Anterior cingulate cortex (tissue), 58 donors: ENCODE results near the gene OR51I1.
A peak's percentile ranks its signal among the peaks of the same experiment; 100 is the strongest.

Experiments used
- DNase-seq, 58 donors: peaks; one replicate each; lab custom pipeline; 2025; lab: John Stamatoyannopoulos, UW

OR51I1 gene

GRCh38 chr11:5441414-5441813, at the start of gene OR51I1:
OR51I1 (minus strand) TSS chr11:5441514; CDS start chr11:5441514, 0 bp downstream.
- DNase-seq = no peak

- DNase-seq = no peak
Observed at GRCh38 chr11:5489576-5490357, 48.5 kb upstream of the OR51I1 start.

- DNase-seq = no peak
Observed at GRCh38 chr11:5488798-5489399, 47.6 kb upstream of the OR51I1 start.

GRCh38 chr11:5488385-5488784, 47.1 kb upstream of the OR51I1 start, which contains the start of gene OR52D1:
OR52D1 (plus strand) TSS chr11:5488685; CDS start chr11:5488707, 22 bp downstream.
- DNase-seq = no peak

GRCh38 chr11:5486421-5486820, 45.1 kb upstream of the OR51I1 start:
- DNase-seq = no peak

- no peak for DNase-seq
Observed at GRCh38 chr11:5486003-5486402, 44.7 kb upstream of the OR51I1 start.

GRCh38 chr11:5476186-5476819, 35.0 kb upstream of the OR51I1 start:
- peak in 7 of 58 donors; percentile 0 to 12 (median 4) for DNase-seq

GRCh38 chr11:5473921-5474320, 32.6 kb upstream of the OR51I1 start:
- no peak for DNase-seq

GRCh38 chr11:5467527-5467926, 26.2 kb upstream of the OR51I1 start:
- no peak for DNase-seq

- no peak for DNase-seq
Observed at GRCh38 chr11:5460983-5461621, 19.8 kb upstream of the OR51I1 start.

- no peak for DNase-seq
Observed at GRCh38 chr11:5449432-5449831, 8.1 kb upstream of the OR51I1 start.

- no peak for DNase-seq
Observed at GRCh38 chr11:5449023-5449422, 7.7 kb upstream of the OR51I1 start, which contains the start of gene OR51I2. OR51I2 (plus strand) TSS chr11:5449323; CDS start chr11:5453489, 4,166 bp downstream.

- DNase-seq = no peak
Observed at GRCh38 chr11:5443835-5444393, 2.6 kb upstream of the OR51I1 start.

GRCh38 chr11:5423131-5423530, 18.2 kb downstream of the OR51I1 start:
- no peak for DNase-seq

- no peak for DNase-seq
Observed at GRCh38 chr11:5421811-5422210, 19.5 kb downstream of the OR51I1 start, which contains the start of gene OR51Q1. OR51Q1 (plus strand) TSS chr11:5422111; CDS start chr11:5422201, 90 bp downstream.

GRCh38 chr11:5420993-5421392, 20.3 kb downstream of the OR51I1 start:
- no peak for DNase-seq

GRCh38 chr11:5405173-5405572, 36.1 kb downstream of the OR51I1 start:
- no peak for DNase-seq

- no peak for DNase-seq
Observed at GRCh38 chr11:5398936-5399335, 42.4 kb downstream of the OR51I1 start.

GRCh38 chr11:5394091-5394490, 47.2 kb downstream of the OR51I1 start:
- no peak for DNase-seq
